CD8-positive, alpha-beta memory T cell (primary cell): Measurements from ENCODE around the gene TIAM1. TPM values are rescaled to one million over a fixed set of nuclear protein-coding genes. Genes with fewer than 3 reads are reported as not detected.

Source experiments
- CTCF ChIA-PET: fragments of 350-600 bp; sonication (Branson Sonifier 250); formaldehyde crosslinking; loops from one replicate; lab custom pipeline; 2021; ENCODE audit warnings: antibody characterized with exemption; lab: Charles Lee
- POLR2A ChIA-PET: fragments of 350-600 bp; sonication (Branson Sonifier 250); formaldehyde crosslinking; loops from one replicate; lab custom pipeline; 2021; ENCODE audit warnings: antibody characterized with exemption; lab: Charles Lee
- DNase-seq, 5 donors: peaks; one replicate each; pipeline versions ENCODE4 v3.0.0 to v3.0.0-alpha.2; 2020 to 2022; ENCODE audit warnings: mixed read lengths in 1 of 5
- H3K27ac ChIP-seq: one replicate; pipeline ENCODE4 v1.7.0; 2013; ENCODE audit warnings: low read depth, mild to moderate bottlenecking, low read length, moderate library complexity
- H3K27me3 ChIP-seq: 2 replicates; pipeline ENCODE4 v1.7.0; 2013; ENCODE audit warnings: low read length, mild to moderate bottlenecking; ENCODE audit not compliant: insufficient read depth, poor library complexity, severe bottlenecking
- H3K36me3 ChIP-seq: 2 replicates; pipeline ENCODE4 v1.7.0; 2013; ENCODE audit warnings: mild to moderate bottlenecking, low read length, moderate library complexity; ENCODE audit not compliant: insufficient read depth
- H3K4me1 ChIP-seq: 2 replicates; pipeline ENCODE4 v1.7.0; 2013; ENCODE audit warnings: mild to moderate bottlenecking, low read length, moderate library complexity; ENCODE audit not compliant: insufficient read depth
- H3K4me3 ChIP-seq: 2 replicates; pipeline ENCODE4 v1.7.0; 2013; ENCODE audit warnings: mild to moderate bottlenecking, low read length
- H3K9me3 ChIP-seq: 2 replicates; pipeline ENCODE4 v1.7.0; 2013; ENCODE audit warnings: mild to moderate bottlenecking, low read length
- H3K27ac Mint-ChIP-seq, 8 donors: one replicate each; pipeline ENCODE4 v1.8.0; 2020 to 2021; ENCODE audit warnings: mixed read lengths in 8 of 8, mild to moderate bottlenecking in 6 of 8, inconsistent platforms in 3 of 8, moderate library complexity in 3 of 8
- H3K27me3 Mint-ChIP-seq, 2 donors: one replicate each; pipeline ENCODE4 v1.8.0; 2020 to 2021; ENCODE audit warnings: mixed read lengths in 2 of 2, mild to moderate bottlenecking in 1 of 2, moderate library complexity in 1 of 2
- H3K36me3 Mint-ChIP-seq, 3 donors: one replicate each; pipeline ENCODE4 v1.8.0; 2020 to 2021; ENCODE audit warnings: mixed read lengths in 3 of 3, inconsistent platforms in 1 of 3, mild to moderate bottlenecking in 1 of 3
- H3K4me1 Mint-ChIP-seq, 3 donors: one replicate each; pipeline ENCODE4 v1.8.0; 2020 to 2021; ENCODE audit warnings: mixed read lengths in 3 of 3, inconsistent platforms in 1 of 3, mild to moderate bottlenecking in 1 of 3
- H3K4me3 Mint-ChIP-seq, 7 donors: one replicate each; pipeline ENCODE4 v1.8.0; 2020 to 2021; ENCODE audit warnings: mixed read lengths in 7 of 7, mild to moderate bottlenecking in 6 of 7, moderate library complexity in 4 of 7, inconsistent platforms in 2 of 7
- H3K9me3 Mint-ChIP-seq, 5 donors: one replicate each; pipeline ENCODE4 v1.8.0; 2020 to 2022; ENCODE audit warnings: mixed read lengths in 5 of 5, mild to moderate bottlenecking in 3 of 5, moderate library complexity in 2 of 5, inconsistent platforms in 1 of 5
- polyA plus RNA-seq: library from polyadenylated mRNA; unstranded; fragments of 300-500 nt; fragmentation: Illumina TruSeq; gene quantifications from one replicate; pipeline ENCODE4 v1.2.3, GENCODE V29; 2021
- total RNA-seq, 2 experiments: library from RNA; stranded (reverse); gene quantifications; one replicate each; pipeline ENCODE4 v1.2.3, GENCODE V29; 2021

Gene TIAM1
- total and polyA plus RNA-seq, 3 experiments from 2014 or later, result 6.3 to 37.4 (median 37.3) TPM

DNA sequence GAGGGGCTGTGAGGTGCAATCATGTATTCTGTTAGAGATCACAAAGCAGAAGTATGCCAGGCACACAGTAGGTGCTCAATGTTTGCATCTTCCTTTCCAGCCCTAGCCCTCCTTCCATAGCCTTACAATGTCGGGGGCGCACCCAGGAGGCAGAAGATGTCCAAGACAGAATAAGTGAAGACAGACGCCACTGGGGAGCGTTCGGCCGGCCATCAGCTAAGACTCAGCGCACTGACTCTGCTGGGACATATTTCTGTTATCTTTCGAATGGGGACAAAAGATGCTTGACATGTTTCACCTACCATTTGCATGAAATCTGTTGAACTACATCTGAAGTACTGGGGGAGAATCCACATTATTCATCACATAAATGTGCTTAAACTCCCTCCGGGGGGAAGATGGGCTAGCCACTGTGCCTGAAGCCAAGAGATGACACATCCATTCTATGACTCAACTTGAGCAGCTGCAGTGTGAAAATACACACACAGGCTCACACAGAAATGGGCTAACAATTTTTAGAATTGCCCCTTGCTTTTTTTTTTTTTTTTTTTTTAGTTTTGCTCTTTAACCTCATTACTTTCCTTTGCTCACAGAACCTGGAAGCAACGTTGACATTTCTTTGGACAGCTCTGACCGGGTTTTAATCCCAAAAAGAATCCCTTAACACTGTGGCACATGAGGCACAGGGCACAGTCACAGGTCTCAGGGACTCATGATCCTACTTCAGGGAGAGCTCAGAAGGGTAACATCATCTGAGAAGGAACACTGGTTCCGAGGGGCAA is 7.9 kb downstream of the TIAM1 start:
- H3K27me3 Mint-ChIP-seq, result peaks cover 9 to 24% of the 10 kb centered on the region in 2 donors
- H3K9me3 Mint-ChIP-seq, result no peaks in the 10 kb centered on the region
- H3K9me3 ChIP-seq, result no peaks in the 10 kb centered on the region
- no peak overlapping the region for H3K4me3 ChIP-seq
- DNase-seq, result no peak
- H3K4me1 Mint-ChIP-seq, result peaks cover 3 to 29% (median 11%) of the 10 kb centered on the region in 3 donors
- peaks cover 0 to 8% (median 7%) of the 10 kb centered on the region in 3 donors for H3K36me3 Mint-ChIP-seq
- no peaks in the 10 kb centered on the region for H3K27me3 ChIP-seq
- H3K36me3 ChIP-seq, result no peaks in the 10 kb centered on the region
- H3K27ac Mint-ChIP-seq, result no peak overlapping the region
- no peaks in the 10 kb centered on the region for H3K4me1 ChIP-seq
- CTCF ChIA-PET, result no interaction called here
- H3K4me3 Mint-ChIP-seq, result no peak overlapping the region
- H3K27ac ChIP-seq, result no peak overlapping the region
- POLR2A ChIA-PET, result no interaction called here

DNA sequence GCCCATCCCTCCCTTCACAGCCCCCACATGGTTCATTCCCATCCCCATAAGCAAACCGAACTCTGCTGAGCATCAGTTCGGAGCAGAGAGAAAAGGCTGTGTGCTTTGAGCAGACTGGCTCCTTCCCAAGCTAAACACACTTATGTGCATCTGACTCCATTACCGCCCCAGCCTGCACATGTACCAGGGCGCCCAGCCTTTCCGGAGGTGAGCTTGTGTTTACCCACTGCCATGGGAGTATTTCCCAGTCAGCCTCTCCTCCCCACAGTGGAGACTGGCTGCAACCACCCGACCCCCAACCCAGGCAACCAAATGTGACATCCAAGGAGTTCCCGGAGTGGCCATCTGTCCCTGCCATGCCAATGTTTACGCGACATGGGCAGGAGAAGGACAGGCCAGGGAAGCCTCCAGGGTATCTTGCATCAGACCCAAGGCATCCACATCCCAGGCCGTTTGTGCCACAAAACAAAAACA is 9.4 kb downstream of the TIAM1 start:
- Mint-ChIP-seq H3K4me3 (no peak overlapping the region), H3K4me1 (peaks cover 3 to 15% (median 3%) of the 10 kb centered on the region in 3 donors), H3K9me3 (peaks cover 0 to 3% (median 0%) of the 10 kb centered on the region in 5 donors), H3K36me3 (peaks cover 0 to 13% (median 10%) of the 10 kb centered on the region in 3 donors), H3K27ac (no peak overlapping the region), H3K27me3 (peaks cover 6 to 12% of the 10 kb centered on the region in 2 donors)
- no peak overlapping the region for H3K4me3 ChIP-seq
- POLR2A ChIA-PET, result no interaction called here
- H3K9me3 ChIP-seq, result no peaks in the 10 kb centered on the region
- no peak overlapping the region for H3K27ac ChIP-seq
- DNase-seq, result no peak
- H3K36me3 ChIP-seq, result no peaks in the 10 kb centered on the region
- H3K27me3 ChIP-seq, result no peaks in the 10 kb centered on the region
- no peaks in the 10 kb centered on the region for H3K4me1 ChIP-seq
- CTCF ChIA-PET, result no interaction called here

DNA sequence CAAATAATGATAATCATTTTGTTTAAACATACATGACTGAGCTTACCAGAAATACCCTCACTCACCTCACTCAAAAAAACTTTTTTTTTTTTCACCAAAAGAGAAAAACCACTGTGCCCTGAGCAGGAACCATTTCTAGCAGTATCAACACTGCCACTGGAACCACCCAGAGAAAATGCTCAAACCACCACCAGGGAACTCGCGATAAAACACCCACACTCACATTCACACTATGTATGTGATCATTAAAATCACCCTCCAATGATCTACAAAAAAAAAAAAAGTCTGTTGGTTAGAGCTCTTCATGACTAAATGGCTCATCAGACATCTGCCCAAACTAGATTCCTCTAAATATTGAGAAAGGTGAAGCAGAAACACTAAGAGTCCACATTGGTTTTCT is 11.5 kb downstream of the TIAM1 start:
- no peaks in the 10 kb centered on the region for H3K9me3 ChIP-seq
- DNase-seq, result no peak
- Mint-ChIP-seq H3K9me3 (peaks cover 0 to 4% (median 3%) of the 10 kb centered on the region in 5 donors), H3K36me3 (peaks cover 0 to 11% (median 10%) of the 10 kb centered on the region in 3 donors), H3K27ac (peak overlapping the region in 2 of 8 donors; percentile 52 to 87), H3K27me3 (peaks cover 3 to 5% of the 10 kb centered on the region in 2 donors), H3K4me3 (no peak overlapping the region), H3K4me1 (peaks cover 6 to 20% (median 6%) of the 10 kb centered on the region in 3 donors)
- POLR2A ChIA-PET, result no interaction called here
- H3K4me3 ChIP-seq, result no peak overlapping the region
- no peaks in the 10 kb centered on the region for H3K27me3 ChIP-seq
- CTCF ChIA-PET, result no interaction called here
- no peak overlapping the region for H3K27ac ChIP-seq
- no peaks in the 10 kb centered on the region for H3K4me1 ChIP-seq
- H3K36me3 ChIP-seq, result no peaks in the 10 kb centered on the region

DNA sequence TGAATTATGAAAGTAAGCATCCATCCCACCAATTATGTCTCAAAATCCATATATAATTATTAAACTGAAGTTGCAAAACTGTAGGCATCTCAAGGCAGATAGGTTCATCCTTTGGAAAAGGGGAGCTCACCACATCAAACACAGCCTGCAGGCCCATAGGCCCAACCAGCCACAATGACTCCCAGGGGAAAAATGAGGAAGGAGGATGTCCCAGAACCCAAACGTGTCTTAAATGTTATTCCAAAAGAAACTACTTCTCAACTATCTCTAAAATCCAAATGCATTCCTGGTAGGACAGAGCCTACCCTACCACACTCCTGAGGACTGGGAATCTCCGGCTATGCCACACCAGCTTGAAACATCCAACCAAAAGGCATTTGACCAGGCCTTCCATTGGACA is 12.8 kb downstream of the TIAM1 start:
- no peak overlapping the region for H3K4me3 Mint-ChIP-seq
- H3K36me3 Mint-ChIP-seq, result peaks cover 0 to 8% (median 7%) of the 10 kb centered on the region in 3 donors
- ChIA-PET POLR2A (no interaction called here), CTCF (no interaction called here)
- no peak overlapping the region for H3K4me3 ChIP-seq
- peaks cover 0 to 3% of the 10 kb centered on the region in 2 donors for H3K27me3 Mint-ChIP-seq
- no peaks in the 10 kb centered on the region for H3K36me3 ChIP-seq
- no peaks in the 10 kb centered on the region for H3K9me3 ChIP-seq
- H3K27ac Mint-ChIP-seq, result no peak overlapping the region
- H3K9me3 Mint-ChIP-seq, result peaks cover 0 to 4% (median 3%) of the 10 kb centered on the region in 5 donors
- no peaks in the 10 kb centered on the region for H3K27me3 ChIP-seq
- no peak for DNase-seq
- H3K27ac ChIP-seq, result no peak overlapping the region
- H3K4me1 Mint-ChIP-seq, result peaks cover 13 to 28% (median 16%) of the 10 kb centered on the region in 3 donors
- H3K4me1 ChIP-seq, result peaks cover 6% of the 10 kb centered on the region

DNA sequence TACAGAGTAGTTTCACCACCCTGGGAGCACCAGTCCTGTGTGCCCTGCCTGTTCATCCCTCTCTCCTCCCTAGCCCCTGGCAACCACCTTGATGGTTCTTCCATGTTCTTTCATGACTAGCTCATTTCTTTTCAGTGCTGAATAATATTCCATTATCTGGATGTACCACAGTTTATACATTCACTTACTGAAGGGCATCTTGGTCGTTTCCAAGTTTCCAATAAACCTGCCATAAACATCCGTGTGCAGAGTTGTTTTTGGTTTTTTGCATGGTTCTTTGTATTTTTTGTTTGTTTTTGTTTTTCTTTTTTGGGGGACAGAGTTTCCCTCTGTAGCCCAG is 13.9 kb downstream of the TIAM1 start:
- H3K4me3 Mint-ChIP-seq, result peak overlapping the region in 1 of 7 donors; percentile 63
- peaks cover 0 to 8% (median 7%) of the 10 kb centered on the region in 3 donors for H3K36me3 Mint-ChIP-seq
- no peak overlapping the region for H3K27ac Mint-ChIP-seq
- Histone ChIP-seq H3K36me3 (no peaks in the 10 kb centered on the region), H3K4me1 (peaks cover 8% of the 10 kb centered on the region), H3K9me3 (no peaks in the 10 kb centered on the region), H3K4me3 (no peak overlapping the region), H3K27ac (no peak overlapping the region), H3K27me3 (no peaks in the 10 kb centered on the region)
- peaks cover 15 to 35% (median 22%) of the 10 kb centered on the region in 3 donors for H3K4me1 Mint-ChIP-seq
- ChIA-PET CTCF (no interaction called here), POLR2A (no interaction called here)
- peaks cover 0 to 3% of the 10 kb centered on the region in 2 donors for H3K27me3 Mint-ChIP-seq
- H3K9me3 Mint-ChIP-seq, result peaks cover 0 to 4% (median 3%) of the 10 kb centered on the region in 5 donors
- DNase-seq, result no peak

DNA sequence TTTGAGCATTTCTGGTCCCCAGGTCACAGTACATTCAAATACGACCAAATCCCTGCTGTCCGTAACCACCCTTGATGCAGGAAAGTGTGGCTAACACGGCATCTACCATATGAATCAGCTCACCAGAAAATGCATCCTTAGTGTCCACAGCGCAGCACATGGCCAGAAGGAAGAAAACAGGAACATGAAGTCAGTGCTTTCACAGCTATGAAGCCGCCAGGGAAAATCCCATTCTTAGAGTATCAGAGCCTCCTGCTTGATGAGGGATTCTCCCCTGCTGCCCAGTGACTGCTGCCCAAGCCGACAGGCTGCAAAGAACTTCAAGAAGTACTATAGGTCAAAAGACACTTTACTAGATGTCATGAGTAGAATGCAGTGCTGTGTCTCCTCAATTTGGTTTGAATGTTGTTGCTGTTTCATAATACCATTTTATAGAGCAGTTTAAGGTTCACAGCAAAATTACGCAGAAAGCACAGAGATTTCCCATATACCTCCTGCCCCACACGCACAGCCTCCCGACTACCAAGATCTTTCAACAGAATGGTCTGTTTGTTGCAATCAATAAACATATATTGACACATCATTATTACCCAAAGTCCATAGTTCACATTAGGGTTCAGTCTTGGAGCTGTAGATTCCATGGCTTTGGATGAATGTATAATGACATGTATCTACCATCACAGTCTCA is 14.5 kb downstream of the TIAM1 start:
- POLR2A ChIA-PET, result no interaction called here
- H3K36me3 Mint-ChIP-seq, result peaks cover 0 to 8% (median 7%) of the 10 kb centered on the region in 3 donors

DNA sequence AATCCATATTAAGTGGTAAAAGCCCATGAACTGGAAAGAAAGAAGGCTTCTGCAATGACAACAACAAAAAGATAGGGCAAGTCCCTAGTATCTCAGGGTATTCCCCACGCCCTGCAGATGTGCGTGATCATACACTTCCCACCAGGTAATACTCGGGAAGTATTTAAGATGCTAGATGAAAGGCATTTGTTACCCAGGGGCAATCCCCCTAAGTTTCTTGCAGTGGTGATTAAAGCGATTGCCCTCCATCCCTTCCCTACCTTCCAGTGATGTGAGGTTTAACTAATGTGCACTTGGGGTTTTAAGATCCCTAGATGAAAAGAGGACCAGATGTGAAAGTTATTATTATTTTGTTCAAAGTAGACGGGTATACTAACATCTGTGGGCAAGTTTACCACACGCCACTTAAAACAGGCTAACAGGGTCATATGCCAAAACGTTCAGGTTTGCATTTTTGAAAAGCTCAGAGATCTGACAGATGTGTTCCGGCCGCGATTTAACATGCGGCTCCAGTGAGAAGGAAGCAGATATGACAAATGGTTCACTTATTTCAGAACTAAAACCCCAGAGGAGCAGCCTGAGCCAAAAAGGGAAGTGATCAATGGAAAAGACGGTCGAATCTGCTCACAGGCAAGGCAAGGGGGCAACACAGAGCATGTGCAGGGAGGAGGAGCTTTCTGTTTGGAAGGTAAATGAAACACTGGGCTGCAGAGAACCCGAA is 17.4 kb downstream of the TIAM1 start:
- peaks cover 8% of the 10 kb centered on the region for H3K4me1 ChIP-seq
- ChIA-PET POLR2A (no interaction called here), CTCF (no interaction called here)
- Mint-ChIP-seq H3K27me3 (no peaks in the 10 kb centered on the region), H3K4me1 (peaks cover 12 to 24% (median 18%) of the 10 kb centered on the region in 3 donors), H3K27ac (peak overlapping the region in 7 of 8 donors; percentile 0 to 78 (median 42)), H3K9me3 (peaks cover 0 to 4% (median 3%) of the 10 kb centered on the region in 5 donors), H3K36me3 (peaks cover 0 to 7% (median 5%) of the 10 kb centered on the region in 3 donors), H3K4me3 (peak overlapping the region in 6 of 7 donors; percentile 69 to 82 (median 74))
- no peaks in the 10 kb centered on the region for H3K9me3 ChIP-seq
- peak overlapping the region; percentile 36 for H3K4me3 ChIP-seq
- no peaks in the 10 kb centered on the region for H3K27me3 ChIP-seq
- DNase-seq, result peak in 2 of 5 donors; percentile 19 to 63
- no peaks in the 10 kb centered on the region for H3K36me3 ChIP-seq
- H3K27ac ChIP-seq, result no peak overlapping the region

More for the DNA sequence above, 14.5 kb downstream of the TIAM1 start:
- CTCF ChIA-PET, result no interaction called here
- Mint-ChIP-seq H3K4me1 (peaks cover 15 to 35% (median 22%) of the 10 kb centered on the region in 3 donors), H3K27me3 (peaks cover 0 to 3% of the 10 kb centered on the region in 2 donors), H3K27ac (no peak overlapping the region), H3K9me3 (peaks cover 0 to 4% (median 3%) of the 10 kb centered on the region in 5 donors), H3K4me3 (no peak overlapping the region)
- H3K9me3 ChIP-seq, result no peaks in the 10 kb centered on the region
- no peaks in the 10 kb centered on the region for H3K36me3 ChIP-seq
- H3K4me1 ChIP-seq, result peaks cover 8% of the 10 kb centered on the region
- no peak for DNase-seq
- H3K27ac ChIP-seq, result no peak overlapping the region
- no peaks in the 10 kb centered on the region for H3K27me3 ChIP-seq
- H3K4me3 ChIP-seq, result no peak overlapping the region
